D721Med (cell line): ENCODE measurements around the gene ANO4.

Experiments used
- DNase-seq: peaks from one replicate; pipeline ENCODE4 v3.0.0; 2011; ENCODE audit warnings: low spot score; ENCODE audit not compliant: insufficient read length
- FAIRE-seq: peaks from 2 replicates; lab custom pipeline; 2011; peaks lifted over from hg19 to GRCh38; lab: Jason Lieb, UNC
- CTCF ChIP-seq: IDR thresholded peaks from 2 replicates; pipeline ENCODE4 v1.5.1; 2012; ENCODE audit warnings: mild to moderate bottlenecking, control low read depth; ENCODE audit not compliant: insufficient read depth; ENCODE audit errors: missing control alignments

Gene ANO4

GRCh38 chr12:101097829-101098580 is 303.4 kb downstream of the ANO4 start:
- no peak for TF ChIP-seq CTCF
- DNase-seq, result no peak
- no peak for FAIRE-seq

DNA sequence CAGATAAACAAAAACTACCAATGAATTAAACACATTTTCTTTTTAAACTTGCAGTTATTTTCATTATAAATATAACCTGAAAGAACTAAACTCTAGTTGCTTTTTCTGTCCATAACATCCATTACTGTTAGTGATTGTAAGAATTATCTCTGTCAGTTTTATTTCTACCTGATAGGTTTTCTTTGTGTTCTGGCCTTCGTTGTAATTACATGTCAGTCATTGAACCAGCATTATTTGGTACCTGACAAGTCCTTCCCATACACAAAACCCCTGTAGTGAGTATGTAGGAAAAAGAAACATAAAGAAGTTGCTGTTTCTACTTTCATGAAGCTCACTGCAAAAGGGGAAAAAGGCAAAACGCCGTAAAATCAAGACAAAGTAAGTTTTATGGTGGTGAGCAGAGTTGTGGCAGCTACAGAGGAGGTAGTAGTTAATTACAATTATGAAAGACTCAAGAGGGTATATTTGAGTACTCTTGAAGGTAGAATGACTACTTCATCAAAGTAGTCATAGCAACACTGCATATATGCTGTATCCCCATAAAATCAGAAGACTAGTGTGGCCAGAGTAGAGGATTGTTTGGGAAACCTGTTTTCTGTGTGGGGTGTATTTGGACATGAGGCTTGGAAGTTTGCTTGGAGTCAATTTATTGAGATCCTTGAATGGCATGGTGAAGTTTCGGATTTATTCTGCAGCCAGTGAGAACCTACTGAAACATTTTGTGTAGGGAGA is 312.6 kb downstream of the ANO4 start:
- no peak for TF ChIP-seq CTCF
- no peak for FAIRE-seq
- DNase-seq, result no peak

- TF ChIP-seq CTCF, result no peak
- DNase-seq (no peak), FAIRE-seq (no peak)
Measured at GRCh38 chr12:101108130-101108529, 313.6 kb downstream of the ANO4 start.

DNA sequence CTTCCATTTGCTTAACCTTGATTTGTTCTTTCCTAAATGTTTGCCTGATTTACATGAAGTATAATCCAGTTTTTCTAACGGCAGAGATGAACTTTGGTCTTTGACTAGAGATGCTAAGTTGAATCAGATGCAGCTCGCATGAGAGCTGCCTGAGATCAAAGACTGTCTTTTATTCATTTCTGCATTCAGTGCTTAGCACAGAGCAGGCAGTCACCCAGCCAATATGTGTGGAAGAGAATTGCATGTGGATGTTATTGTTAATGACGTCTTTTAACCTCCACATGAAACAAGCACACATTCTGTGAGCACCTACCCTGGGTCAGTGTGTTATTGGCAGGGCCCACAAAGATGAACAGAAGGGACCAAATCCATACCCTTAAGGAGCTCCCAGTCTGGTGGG is 316.3 kb downstream of the ANO4 start:
- no peak for TF ChIP-seq CTCF
- FAIRE-seq (no peak), DNase-seq (no peak)

GRCh38 chr12:101111441-101111840 is 316.9 kb downstream of the ANO4 start:
- DNase-seq (no peak), FAIRE-seq (no peak)
- no peak for TF ChIP-seq CTCF

- no peak for TF ChIP-seq CTCF
Measured at GRCh38 chr12:101115326-101115725, 320.8 kb downstream of the ANO4 start.

GRCh38 chr12:101116911-101117310 is 322.3 kb downstream of the ANO4 start:
- FAIRE-seq (no peak), DNase-seq (no peak)
- no peak for TF ChIP-seq CTCF

More at GRCh38 chr12:101115326-101115725, 320.8 kb downstream of the ANO4 start:
- DNase-seq (no peak), FAIRE-seq (no peak)
